ENCODE data around the gene ARPC5.
"Not testable (repeated sequence)": the region's sequence is repeated elsewhere in the genome, so short reads cannot be mapped to it uniquely, and the experiment has no call there.

The ARPC5 gene

DNA sequence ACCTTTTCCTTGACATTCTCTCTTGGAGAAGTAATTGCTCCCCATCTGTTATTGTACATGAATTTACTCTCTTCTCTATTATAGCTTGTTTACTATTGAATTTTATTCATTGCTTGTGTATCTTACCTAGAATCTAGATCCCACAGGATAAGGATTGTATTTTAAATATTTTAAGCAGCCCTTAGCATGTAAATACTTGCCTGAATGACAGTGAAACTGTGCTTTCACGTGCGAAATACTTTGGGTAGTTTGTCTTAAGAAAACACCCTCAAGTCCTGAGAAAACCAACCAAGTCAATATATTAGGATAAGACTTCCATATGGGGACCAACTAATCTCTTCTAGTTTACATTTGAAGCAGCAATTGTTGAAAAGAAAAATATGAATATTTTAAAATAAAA, 15.3 kb downstream of the ARPC5 start:
- H3K4me2 ChIP-seq = no peak overlapping the region
- TF ChIP-seq, protein P1, sequence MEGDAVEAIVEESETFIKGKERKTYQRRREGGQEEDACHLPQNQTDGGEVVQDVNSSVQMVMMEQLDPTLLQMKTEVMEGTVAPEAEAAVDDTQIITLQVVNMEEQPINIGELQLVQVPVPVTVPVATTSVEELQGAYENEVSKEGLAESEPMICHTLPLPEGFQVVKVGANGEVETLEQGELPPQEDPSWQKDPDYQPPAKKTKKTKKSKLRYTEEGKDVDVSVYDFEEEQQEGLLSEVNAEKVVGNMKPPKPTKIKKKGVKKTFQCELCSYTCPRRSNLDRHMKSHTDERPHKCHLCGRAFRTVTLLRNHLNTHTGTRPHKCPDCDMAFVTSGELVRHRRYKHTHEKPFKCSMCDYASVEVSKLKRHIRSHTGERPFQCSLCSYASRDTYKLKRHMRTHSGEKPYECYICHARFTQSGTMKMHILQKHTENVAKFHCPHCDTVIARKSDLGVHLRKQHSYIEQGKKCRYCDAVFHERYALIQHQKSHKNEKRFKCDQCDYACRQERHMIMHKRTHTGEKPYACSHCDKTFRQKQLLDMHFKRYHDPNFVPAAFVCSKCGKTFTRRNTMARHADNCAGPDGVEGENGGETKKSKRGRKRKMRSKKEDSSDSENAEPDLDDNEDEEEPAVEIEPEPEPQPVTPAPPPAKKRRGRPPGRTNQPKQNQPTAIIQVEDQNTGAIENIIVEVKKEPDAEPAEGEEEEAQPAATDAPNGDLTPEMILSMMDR (conservative IDR thresholded peaks at IDR 0.05; ENCODE audit: low read depth, low read length) = no peak
- no peak overlapping the region for H3K4me3 ChIP-seq (IDR thresholded peaks at IDR 0.05; ENCODE audit: insufficient read depth, low read depth, low read length)
- H3K27ac ChIP-seq = no peak overlapping the region
- no peaks in the 10 kb centered on the region for H3K36me3 ChIP-seq (ENCODE audit: insufficient read depth)
- no peaks in the 10 kb centered on the region for H3K27me3 ChIP-seq (ENCODE audit: insufficient read depth, low read depth)
- no peak overlapping the region for H3K9ac ChIP-seq
- H2AFZ ChIP-seq (ENCODE audit: low read depth) = no peak overlapping the region
- peaks cover 9% of the 10 kb centered on the region for H3K4me1 ChIP-seq (ENCODE audit: low read depth, poor library complexity, severe bottlenecking)
- H3K79me2 ChIP-seq (ENCODE audit: insufficient read depth, low read depth) = no peaks in the 10 kb centered on the region
- H4K20me1 ChIP-seq (ENCODE audit: insufficient read depth) = no peaks in the 10 kb centered on the region

DNA sequence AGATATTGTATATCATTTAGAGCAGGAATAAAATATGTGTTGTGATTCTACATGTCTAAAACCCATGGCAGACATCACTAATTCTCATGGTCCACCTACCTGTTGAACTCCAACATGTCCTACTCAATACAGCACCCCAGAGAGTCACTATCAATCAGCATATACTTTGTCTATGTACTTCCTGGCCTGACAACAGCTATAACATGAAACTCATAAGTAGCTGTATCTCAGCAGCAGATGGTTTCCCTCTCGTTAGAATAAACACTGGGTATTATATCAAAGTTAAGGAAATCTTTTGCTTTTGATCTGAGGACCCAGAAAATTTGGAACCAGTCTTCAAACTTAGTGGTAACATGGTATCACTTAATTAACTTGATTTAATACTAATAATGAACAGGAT, 15.8 kb downstream of the ARPC5 start:
- H3K4me3 ChIP-seq (IDR thresholded peaks at IDR 0.05; ENCODE audit: insufficient read depth, low read depth, low read length) = no peak overlapping the region
- TF ChIP-seq, protein P1 (conservative IDR thresholded peaks at IDR 0.05; ENCODE audit: low read depth, low read length) = no peak
- no peak overlapping the region for H2AFZ ChIP-seq (ENCODE audit: low read depth)
- H3K36me3 ChIP-seq (ENCODE audit: insufficient read depth) = no peaks in the 10 kb centered on the region
- H3K4me2 ChIP-seq = no peak overlapping the region
- H3K27ac ChIP-seq = no peak overlapping the region
- no peak overlapping the region for H3K9ac ChIP-seq
- no peaks in the 10 kb centered on the region for H4K20me1 ChIP-seq (ENCODE audit: insufficient read depth)
- H3K4me1 ChIP-seq (ENCODE audit: low read depth, poor library complexity, severe bottlenecking) = peaks cover 9% of the 10 kb centered on the region
- H3K79me2 ChIP-seq (ENCODE audit: insufficient read depth, low read depth) = no peaks in the 10 kb centered on the region
- no peaks in the 10 kb centered on the region for H3K27me3 ChIP-seq (ENCODE audit: insufficient read depth, low read depth)

DNA sequence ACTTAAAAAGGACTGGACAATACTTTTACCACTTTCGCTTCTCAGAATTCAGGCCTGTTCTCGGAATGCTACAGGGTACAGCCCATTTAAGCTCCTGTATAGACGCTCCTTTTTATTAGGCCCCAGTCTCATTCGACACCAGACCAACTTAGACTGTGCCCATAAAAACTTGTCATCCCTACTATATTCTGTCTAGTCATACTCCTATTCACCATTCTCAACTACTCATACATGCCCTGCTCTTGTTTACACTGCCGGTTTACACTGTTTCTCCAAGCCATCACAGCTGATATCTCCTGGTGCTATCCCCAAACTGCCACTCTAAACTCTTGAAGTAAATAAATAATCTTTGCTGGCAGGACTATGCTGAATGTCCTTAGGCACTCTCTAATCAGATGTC, 17.4 kb downstream of the ARPC5 start:
- not testable (repeated sequence) for H3K27me3 ChIP-seq (ENCODE audit: insufficient read depth, low read depth); H3K9ac ChIP-seq; H3K4me1 ChIP-seq (ENCODE audit: low read depth, poor library complexity, severe bottlenecking); H3K4me3 ChIP-seq (IDR thresholded peaks at IDR 0.05; ENCODE audit: insufficient read depth, low read depth, low read length); H2AFZ ChIP-seq (ENCODE audit: low read depth); H3K4me2 ChIP-seq; H3K79me2 ChIP-seq (ENCODE audit: insufficient read depth, low read depth); H4K20me1 ChIP-seq (ENCODE audit: insufficient read depth); H3K27ac ChIP-seq; H3K36me3 ChIP-seq (ENCODE audit: insufficient read depth)

DNA sequence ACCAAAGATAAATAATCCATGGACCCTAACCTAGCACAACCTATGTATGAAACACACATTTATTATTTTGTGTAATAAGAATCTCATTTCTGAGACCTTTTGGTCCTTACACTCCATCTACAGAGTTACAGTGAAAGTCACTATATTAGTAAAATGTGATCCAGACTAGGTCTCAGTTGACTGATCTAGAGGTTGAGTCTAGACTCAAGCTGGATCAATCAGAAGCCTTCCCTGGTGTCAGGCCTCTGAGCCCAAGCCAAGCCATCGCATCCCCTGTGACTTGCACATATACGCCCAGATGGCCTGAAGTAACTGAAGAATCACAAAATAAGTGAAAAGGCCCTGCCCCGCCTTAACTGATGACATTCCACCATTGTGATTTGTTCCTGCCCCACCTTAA, 22.6 kb downstream of the ARPC5 start:
- H3K4me2 ChIP-seq; H3K79me2 ChIP-seq (ENCODE audit: insufficient read depth, low read depth); H2AFZ ChIP-seq (ENCODE audit: low read depth); H3K36me3 ChIP-seq (ENCODE audit: insufficient read depth); H3K27me3 ChIP-seq (ENCODE audit: insufficient read depth, low read depth); H3K4me1 ChIP-seq (ENCODE audit: low read depth, poor library complexity, severe bottlenecking); H3K9ac ChIP-seq; H4K20me1 ChIP-seq (ENCODE audit: insufficient read depth); H3K4me3 ChIP-seq (IDR thresholded peaks at IDR 0.05; ENCODE audit: insufficient read depth, low read depth, low read length); H3K27ac ChIP-seq: not testable (repeated sequence)

DNA sequence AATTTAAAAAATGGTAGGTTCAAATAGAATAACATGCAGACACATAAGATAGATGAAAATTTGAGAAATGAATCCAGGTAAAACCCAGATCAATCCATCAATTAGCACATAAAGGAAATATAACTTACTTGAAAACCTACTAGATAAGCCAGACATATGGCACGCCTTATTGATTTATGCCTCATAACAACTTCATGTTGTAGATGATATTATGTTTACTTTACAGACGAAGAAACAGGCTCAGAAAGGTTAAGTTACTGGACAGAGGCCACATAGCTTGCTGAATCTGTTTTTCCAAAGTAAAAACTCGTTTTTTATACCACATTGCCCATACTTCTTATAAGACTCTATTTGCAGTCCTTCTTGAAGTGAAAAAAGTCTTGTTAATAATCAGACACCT, 23.2 kb downstream of the ARPC5 start:
- Histone ChIP-seq H4K20me1 (ENCODE audit: insufficient read depth) (no peaks in the 10 kb centered on the region), H2AFZ (ENCODE audit: low read depth) (no peak overlapping the region), H3K79me2 (ENCODE audit: insufficient read depth, low read depth) (no peaks in the 10 kb centered on the region), H3K9ac (no peak overlapping the region), H3K4me1 (ENCODE audit: low read depth, poor library complexity, severe bottlenecking) (no peaks in the 10 kb centered on the region), H3K4me3 (IDR thresholded peaks at IDR 0.05; ENCODE audit: insufficient read depth, low read depth, low read length) (no peak overlapping the region), H3K4me2 (no peak overlapping the region), H3K27me3 (ENCODE audit: insufficient read depth, low read depth) (no peaks in the 10 kb centered on the region), H3K36me3 (ENCODE audit: insufficient read depth) (no peaks in the 10 kb centered on the region), H3K27ac (no peak overlapping the region)
- TF ChIP-seq, protein P1 (conservative IDR thresholded peaks at IDR 0.05; ENCODE audit: low read depth, low read length) = no peak

Measured in KMS-11 (cell line).